Measurements from ENCODE around the gene DLEC1.

The DLEC1 gene

GRCh38 chr3:38108649-38109579, 69.9 kb downstream of the DLEC1 start:
- Histone ChIP-seq H3K4me1 (no peaks in the 10 kb centered on the region), H3K9me3 (no peaks in the 10 kb centered on the region), H3K4me3 (ENCODE audit: low read depth, low read length) (no peak overlapping the region), H3K36me3 (no peaks in the 10 kb centered on the region), H3K27me3 (no peaks in the 10 kb centered on the region)
- no peak for DNase-seq
- TF ChIP-seq CTCF (IDR thresholded peaks at IDR 0.05; ENCODE audit: low read depth, low read length) = no peak

GRCh38 chr3:38109580-38110313, 70.7 kb downstream of the DLEC1 start:
- DNase-seq = no peak
- H3K27me3 ChIP-seq = no peaks in the 10 kb centered on the region
- no peaks in the 10 kb centered on the region for H3K4me1 ChIP-seq
- TF ChIP-seq CTCF (IDR thresholded peaks at IDR 0.05; ENCODE audit: low read depth, low read length) = no peak
- H3K4me3 ChIP-seq (ENCODE audit: low read depth, low read length) = no peak overlapping the region
- no peaks in the 10 kb centered on the region for H3K36me3 ChIP-seq
- H3K9me3 ChIP-seq = no peaks in the 10 kb centered on the region

- Histone ChIP-seq H3K4me3 (ENCODE audit: low read depth, low read length) (no peak overlapping the region), H3K36me3 (no peaks in the 10 kb centered on the region), H3K9me3 (no peaks in the 10 kb centered on the region), H3K27me3 (no peaks in the 10 kb centered on the region), H3K4me1 (no peaks in the 10 kb centered on the region)
- TF ChIP-seq CTCF (IDR thresholded peaks at IDR 0.05; ENCODE audit: low read depth, low read length) = no peak
- no peak for DNase-seq
Observed at GRCh38 chr3:38110314-38111050, 71.5 kb downstream of the DLEC1 start.

- Histone ChIP-seq H3K4me1 (no peaks in the 10 kb centered on the region), H3K36me3 (no peaks in the 10 kb centered on the region), H3K27me3 (no peaks in the 10 kb centered on the region), H3K9me3 (no peaks in the 10 kb centered on the region), H3K4me3 (ENCODE audit: low read depth, low read length) (no peak overlapping the region)
- TF ChIP-seq CTCF (IDR thresholded peaks at IDR 0.05; ENCODE audit: low read depth, low read length) = no peak
- DNase-seq = no peak
Observed at GRCh38 chr3:38111201-38111600, 72.2 kb downstream of the DLEC1 start.

- no peaks in the 10 kb centered on the region for H3K36me3 ChIP-seq
- DNase-seq = no peak
- no peaks in the 10 kb centered on the region for H3K27me3 ChIP-seq
- TF ChIP-seq CTCF (IDR thresholded peaks at IDR 0.05; ENCODE audit: low read depth, low read length) = no peak
- H3K9me3 ChIP-seq = no peaks in the 10 kb centered on the region
- H3K4me3 ChIP-seq (ENCODE audit: low read depth, low read length) = no peak overlapping the region
- H3K4me1 ChIP-seq = no peaks in the 10 kb centered on the region
Observed at GRCh38 chr3:38111696-38112377, 72.8 kb downstream of the DLEC1 start.
